B cell (primary cell): ENCODE results near the gene PCDHGB2. TPM values are rescaled to one million over a fixed set of nuclear protein-coding genes. Genes with fewer than 3 reads are reported as not detected.
A peak's percentile ranks its signal among the peaks of the same experiment; 100 is the strongest.

Experiments
- ATAC-seq: fragments of 200-7000 bp; cut with Tn5 transposase; one replicate; pipeline ENCODE4 v1.10.0; 2021; ENCODE audit warnings: low read depth, mild to moderate bottlenecking, moderate number of reproducible peaks, moderate library complexity
- CTCF ChIA-PET: fragments of 350-600 bp; sonication (Branson Sonifier 250); formaldehyde crosslinking; loops from one replicate; lab custom pipeline; 2021; ENCODE audit warnings: antibody characterized with exemption, inconsistent platforms; lab: Charles Lee
- POLR2A ChIA-PET: fragments of 350-600 bp; sonication (Branson Sonifier 250); formaldehyde crosslinking; loops from one replicate; lab custom pipeline; 2021; ENCODE audit warnings: antibody characterized with exemption; lab: Charles Lee
- DNase-seq: peaks from one replicate; pipeline ENCODE4 v3.0.0; 2013
- H2AFZ ChIP-seq: 2 replicates; pipeline ENCODE4 v1.6.1; 2012; ENCODE audit warnings: mild to moderate bottlenecking, low read depth, low read length; ENCODE audit not compliant: insufficient read depth, poor library complexity, severe bottlenecking
- H3K27ac ChIP-seq, 2 donors: 1 replicate in 1 of 2; 2 replicates in 1 of 2; pipeline ENCODE4 v1.5.1; 2012 to 2013; ENCODE audit warnings: low read length in 2 of 2, mild to moderate bottlenecking in 2 of 2, moderate library complexity in 1 of 2
- H3K27me3 ChIP-seq, 4 experiments: fragments of 200-600 bp in 1 of 4; sonication (generic) in 1 of 4; replicated peaks in 1 of 4; 1 replicate in 2 of 4; 2 replicates in 2 of 4; pipeline versions ENCODE4 v1.6.1 to v1.7.0; 2013 to 2016; ENCODE audit warnings: low read length in 3 of 4, mild to moderate bottlenecking in 2 of 4, mixed read lengths in 1 of 4, moderate library complexity in 1 of 4; ENCODE audit not compliant: insufficient read depth in 4 of 4, control insufficient read depth in 3 of 4; ENCODE audit errors: control extremely low read depth in 1 of 4
- H3K36me3 ChIP-seq, 2 experiments: replicated peaks in 1 of 2; 1 replicate in 1 of 2; 2 replicates in 1 of 2; pipeline versions ENCODE4 v1.6.1 to v1.7.1; 2013; ENCODE audit warnings: low read length in 1 of 2; ENCODE audit not compliant: insufficient read depth in 2 of 2, control insufficient read depth in 1 of 2; ENCODE audit errors: control extremely low read depth in 1 of 2, extremely low read depth in 1 of 2
- H3K4me1 ChIP-seq, 2 donors: fragments of 200-600 bp in 1 of 2; sonication (generic) in 1 of 2; 1 replicate in 1 of 2; 2 replicates in 1 of 2; pipeline versions ENCODE4 v1.5.1 to v1.6.1; 2013 to 2017; ENCODE audit warnings: low read length in 2 of 2; ENCODE audit not compliant: control insufficient read depth in 2 of 2, insufficient read depth in 2 of 2
- H3K4me2 ChIP-seq: replicated peaks from 2 replicates; pipeline ENCODE3; 2012; ENCODE audit warnings: mild to moderate bottlenecking, low read depth, low read length; ENCODE audit not compliant: poor library complexity, severe bottlenecking
- H3K4me3 ChIP-seq, 5 experiments: fragments of 200-600 bp in 1 of 5; sonication (generic) in 1 of 5; 1 replicate in 3 of 5; 2 replicates in 2 of 5; pipeline versions ENCODE4 v1.5.1 to v1.7.0; 2011 to 2016; ENCODE audit warnings: low read length in 4 of 5, mild to moderate bottlenecking in 4 of 5, low read depth in 2 of 5, control low read depth in 1 of 5, moderate library complexity in 1 of 5; ENCODE audit not compliant: insufficient read depth in 1 of 5; ENCODE audit errors: control extremely low read depth in 1 of 5, extremely low read depth in 1 of 5
- H3K79me2 ChIP-seq: fragments of 200-600 bp; sonication (generic); one replicate; pipeline ENCODE4 v1.6.0; 2016; ENCODE audit warnings: low read length; ENCODE audit not compliant: control insufficient read depth, insufficient read depth
- H3K9ac ChIP-seq: fragments of 200-600 bp; sonication (generic); 2 replicates; pipeline ENCODE4 v1.6.1; 2017; ENCODE audit warnings: mild to moderate bottlenecking, low read length, moderate library complexity
- H3K9me3 ChIP-seq, 3 donors: one replicate each; pipeline versions ENCODE4 v1.6.1 to v1.7.1; 2013; ENCODE audit warnings: low read length in 2 of 3; ENCODE audit not compliant: control insufficient read depth in 2 of 3, insufficient read depth in 1 of 3; ENCODE audit errors: control extremely low read depth in 1 of 3
- H4K20me1 ChIP-seq: 2 replicates; pipeline ENCODE4 v1.6.0; 2012; ENCODE audit warnings: mild to moderate bottlenecking, low read length; ENCODE audit not compliant: insufficient read depth, control insufficient read depth, poor library complexity, severe bottlenecking
- H3K27ac Mint-ChIP-seq: one replicate; pipeline ENCODE4 v1.8.0; 2021; ENCODE audit warnings: mixed read lengths
- H3K27me3 Mint-ChIP-seq: one replicate; pipeline ENCODE4 v1.8.0; 2021; ENCODE audit warnings: mixed read lengths
- H3K4me1 Mint-ChIP-seq: one replicate; pipeline ENCODE4 v1.8.0; 2021; ENCODE audit warnings: mixed read lengths
- H3K4me3 Mint-ChIP-seq: one replicate; pipeline ENCODE4 v1.8.0; 2021; ENCODE audit warnings: mixed read lengths
- H3K9me3 Mint-ChIP-seq: one replicate; pipeline ENCODE4 v1.8.0; 2022; ENCODE audit warnings: mixed read lengths; ENCODE audit not compliant: insufficient read depth
- EZH2 ChIP-seq: IDR thresholded peaks from 2 replicates; pipeline ENCODE4 v1.6.1; 2012; ENCODE audit warnings: borderline replicate concordance, low read depth, mild to moderate bottlenecking, moderate library complexity, low read length; ENCODE audit not compliant: insufficient read depth, poor library complexity, severe bottlenecking
- WGBS: methylation state at CpG from one replicate; pipeline ENCODE4 v1.1.5; 2013; ENCODE audit warnings: missing lambda C conversion rate; ENCODE audit not compliant: insufficient coverage; 5-methylcytosine and 5-hydroxymethylcytosine counted together
- intact Hi-C: fragments of 100-400 bp; cut with micrococcal nuclease; formaldehyde crosslinking; loops from one replicate; pipeline ENCODE4 v1.10.0; 2022
- polyA plus RNA-seq: library from polyadenylated mRNA; depleted of rRNA; stranded (reverse); fragments of >200 nt; gene quantifications from 2 replicates; pipeline ENCODE4 v1.2.3, GENCODE V29; 2012
- total RNA-seq, 2 donors: library from RNA; stranded (reverse); fragments of 120-200 nt in 1 of 2; gene quantifications; 1 replicate in 1 of 2; 2 replicates in 1 of 2; pipeline versions ENCODE4 v1.2.3 to v1.2.4, GENCODE V29; 2013 to 2022
- TF ChIP-seq, protein P1 (sequence below): fragments of 200-600 bp; IDR thresholded peaks from one replicate; pipeline ENCODE4 v1.8.0; 2022; ENCODE audit warnings: antibody characterized with exemption, mild to moderate bottlenecking

PCDHGB2 gene
- total and polyA plus RNA-seq, 2 donors (not counting 1 experiment from before 2014, with no cell fraction given): 0.66 to 3.9 TPM

DNA sequence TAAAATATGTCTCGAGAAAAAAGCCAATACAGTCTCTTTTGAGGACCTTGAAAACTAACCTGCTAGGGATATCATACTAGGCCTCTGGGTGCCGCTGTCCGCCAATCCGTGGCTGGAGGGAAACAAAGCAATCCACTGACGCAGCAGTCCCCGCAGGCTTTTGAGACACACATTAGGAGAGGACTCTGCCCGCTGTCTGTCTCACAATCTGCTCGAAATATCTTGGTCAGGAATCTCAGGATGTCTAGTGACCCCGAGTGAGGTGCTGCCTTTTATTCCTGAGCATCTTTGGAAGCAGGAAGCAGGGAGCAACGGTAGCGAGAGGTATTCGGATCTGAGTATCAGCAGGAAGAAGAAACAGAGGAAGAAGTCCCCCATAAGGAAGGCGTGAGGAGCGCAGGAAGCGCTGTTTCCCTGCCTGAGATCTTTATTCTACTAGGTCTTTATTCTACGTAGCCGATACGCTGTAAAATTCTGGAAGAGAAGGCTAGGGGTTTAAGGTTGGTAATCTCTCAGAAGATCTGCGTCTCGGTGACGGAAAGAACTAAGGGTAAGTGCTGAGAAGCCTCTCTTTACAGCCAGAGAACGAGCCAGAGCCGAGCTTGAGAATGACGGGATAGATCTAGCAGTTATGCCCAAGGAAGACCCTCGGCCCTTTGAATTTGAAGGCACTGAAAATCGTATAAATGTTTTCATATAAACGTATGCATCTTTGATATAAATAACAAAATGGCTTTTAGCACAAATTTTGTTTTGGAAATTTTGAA lies 33.5 kb upstream of the PCDHGB2 start:
- Mint-ChIP-seq H3K9me3 (peaks cover 6% of the 10 kb centered on the region), H3K27me3 (peaks cover 41% of the 10 kb centered on the region), H3K27ac (peak overlapping the region; percentile 89), H3K4me3 (peak overlapping the region; percentile 94), H3K4me1 (peaks cover 9% of the 10 kb centered on the region)
- ATAC-seq (peak; percentile 90), DNase-seq (peak; percentile 72)
- H3K27ac ChIP-seq: peak overlapping the region in 1 of 2 donors; percentile 26
- WGBS: 24% methylated on average over 22 of the region's 27 CpGs
- H3K36me3 ChIP-seq: no peaks in the 10 kb centered on the region
- intact Hi-C loops: loop anchor here (1.0 to 10.0 kb wide), 6 partner anchors 89 to 1221 kb away; partner anchors contain the start of genes APBB3, GNPDA1, PCDHGA10 and PCDHGB7
- peak overlapping the region; percentile 35 to 59 (median 51) for H3K4me3 ChIP-seq
- POLR2A ChIA-PET: no interaction called here
- peaks cover 1% of the 10 kb centered on the region for H3K79me2 ChIP-seq
- no peak for TF ChIP-seq EZH2
- TF ChIP-seq, protein P1, sequence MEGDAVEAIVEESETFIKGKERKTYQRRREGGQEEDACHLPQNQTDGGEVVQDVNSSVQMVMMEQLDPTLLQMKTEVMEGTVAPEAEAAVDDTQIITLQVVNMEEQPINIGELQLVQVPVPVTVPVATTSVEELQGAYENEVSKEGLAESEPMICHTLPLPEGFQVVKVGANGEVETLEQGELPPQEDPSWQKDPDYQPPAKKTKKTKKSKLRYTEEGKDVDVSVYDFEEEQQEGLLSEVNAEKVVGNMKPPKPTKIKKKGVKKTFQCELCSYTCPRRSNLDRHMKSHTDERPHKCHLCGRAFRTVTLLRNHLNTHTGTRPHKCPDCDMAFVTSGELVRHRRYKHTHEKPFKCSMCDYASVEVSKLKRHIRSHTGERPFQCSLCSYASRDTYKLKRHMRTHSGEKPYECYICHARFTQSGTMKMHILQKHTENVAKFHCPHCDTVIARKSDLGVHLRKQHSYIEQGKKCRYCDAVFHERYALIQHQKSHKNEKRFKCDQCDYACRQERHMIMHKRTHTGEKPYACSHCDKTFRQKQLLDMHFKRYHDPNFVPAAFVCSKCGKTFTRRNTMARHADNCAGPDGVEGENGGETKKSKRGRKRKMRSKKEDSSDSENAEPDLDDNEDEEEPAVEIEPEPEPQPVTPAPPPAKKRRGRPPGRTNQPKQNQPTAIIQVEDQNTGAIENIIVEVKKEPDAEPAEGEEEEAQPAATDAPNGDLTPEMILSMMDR: peak; percentile 69
- H3K4me2 ChIP-seq: peak overlapping the region; percentile 63
- peak overlapping the region; percentile 71 for H2AFZ ChIP-seq
- peaks cover 8 to 47% (median 32%) of the 10 kb centered on the region in 3 donors for H3K9me3 ChIP-seq
- peaks cover 0 to 30% (median 12%) of the 10 kb centered on the region in 4 experiments for H3K27me3 ChIP-seq
- CTCF ChIA-PET: interaction anchor here (0.8 to 6.9 kb wide), 10 partner anchors 8 to 292 kb away, joined by 3 to 30 read pairs (median 4); partner anchors contain the start of genes DIAPH1 and PCDHGA12
- H3K9ac ChIP-seq: peak overlapping the region; percentile 50
- H3K4me1 ChIP-seq: peaks cover 6 to 10% of the 10 kb centered on the region in 2 donors
- no peaks in the 10 kb centered on the region for H4K20me1 ChIP-seq

DNA sequence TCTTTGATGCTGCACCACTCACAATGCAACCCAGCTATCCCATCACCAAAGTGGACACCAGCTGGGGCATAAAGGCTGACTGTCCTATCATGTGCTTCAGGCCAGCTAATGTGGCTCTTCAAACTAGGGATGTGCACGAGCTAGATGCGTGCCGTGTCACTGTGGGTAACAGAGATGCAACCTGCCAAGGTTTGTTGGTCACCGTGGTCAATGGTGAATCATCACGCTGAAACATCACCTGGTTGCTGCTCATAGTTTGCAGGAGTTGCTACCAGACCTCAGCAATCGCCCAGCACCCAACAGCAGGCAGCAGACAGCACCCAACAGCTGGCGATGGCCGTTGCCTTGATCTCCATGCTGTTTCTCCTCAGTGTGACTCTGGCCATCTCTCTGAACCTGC lies 31.6 kb upstream of the PCDHGB2 start:
- H3K27ac ChIP-seq: no peak overlapping the region
- H4K20me1 ChIP-seq: no peaks in the 10 kb centered on the region
- ATAC-seq (no peak), DNase-seq (no peak)
- H2AFZ ChIP-seq: no peak overlapping the region
- Mint-ChIP-seq H3K9me3 (no peaks in the 10 kb centered on the region), H3K27me3 (peaks cover 51% of the 10 kb centered on the region), H3K4me1 (peaks cover 5% of the 10 kb centered on the region), H3K27ac (no peak overlapping the region), H3K4me3 (no peak overlapping the region)
- ChIA-PET CTCF (interaction anchor here (0.9 to 6.9 kb wide), 4 partner anchors 8 to 236 kb away, joined by 3 to 30 read pairs (median 4); no protein-coding TSS in a partner anchor), POLR2A (no interaction called here)
- no peaks in the 10 kb centered on the region for H3K36me3 ChIP-seq
- H3K9ac ChIP-seq: no peak overlapping the region
- peaks cover 10 to 54% (median 34%) of the 10 kb centered on the region in 3 donors for H3K9me3 ChIP-seq
- peaks cover 3 to 8% of the 10 kb centered on the region in 2 donors for H3K4me1 ChIP-seq
- 89% methylated on average over 8 of the region's 8 CpGs for WGBS
- peaks cover 0 to 45% (median 20%) of the 10 kb centered on the region in 4 experiments for H3K27me3 ChIP-seq
- H3K4me3 ChIP-seq: no peak overlapping the region
- no peaks in the 10 kb centered on the region for H3K79me2 ChIP-seq
- H3K4me2 ChIP-seq: no peak overlapping the region
- no peak for TF ChIP-seq EZH2
- TF ChIP-seq, protein P1: no peak
- intact Hi-C loops: loop anchor here (10.0 kb wide), 4 partner anchors 87 to 1223 kb away; partner anchors contain the start of genes APBB3, GNPDA1, PCDHGA10 and PCDHGB7
